Erythroblast (primary cell): ENCODE results near the gene BCKDHB.
"Not testable (repeated sequence)": the region's sequence is repeated elsewhere in the genome, so short reads cannot be mapped to it uniquely, and the experiment has no call there.

Experiments
- GATA1 ChIP-seq: IDR thresholded peaks from 2 replicates; pipeline ENCODE4 v1.6.1; 2011; ENCODE audit warnings: low read depth, mild to moderate bottlenecking, control low read depth, low read length, moderate library complexity
- POLR2A ChIP-seq: IDR thresholded peaks from 2 replicates; pipeline ENCODE4 v1.6.1; 2011; ENCODE audit warnings: mild to moderate bottlenecking, low read length

DNA sequence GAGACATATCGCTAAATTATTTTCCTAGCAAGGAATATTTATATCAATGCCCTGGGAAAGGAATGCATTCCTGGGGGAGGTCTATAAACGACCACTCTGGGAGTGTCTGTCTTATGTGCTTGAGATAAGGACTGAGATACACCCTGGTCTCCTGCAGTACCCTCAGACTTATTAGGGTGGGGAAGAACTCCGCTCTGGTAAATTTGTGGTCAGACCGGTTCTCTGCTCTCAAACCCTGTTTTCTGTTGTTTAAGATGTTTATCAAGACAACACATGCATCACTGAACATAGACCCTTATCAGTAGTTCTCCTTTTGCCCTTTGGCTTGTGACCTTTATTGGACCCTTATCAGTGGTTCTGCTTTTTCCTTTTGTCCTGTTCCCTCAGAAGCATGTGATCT lies 188.1 kb downstream of the BCKDHB start:
- not testable (repeated sequence) for TF ChIP-seq POLR2A, GATA1
